GM12873 (cell line): ENCODE measurements around the gene MEGF10.

ENCODE experiments used
- CTCF ChIP-seq: IDR thresholded peaks from 2 replicates; pipeline ENCODE4 v1.5.1; 2012; ENCODE audit warnings: low read depth, mild to moderate bottlenecking, moderate library complexity, low read length, control low read depth; ENCODE audit not compliant: insufficient read depth; ENCODE audit errors: missing control alignments

MEGF10 gene

DNA sequence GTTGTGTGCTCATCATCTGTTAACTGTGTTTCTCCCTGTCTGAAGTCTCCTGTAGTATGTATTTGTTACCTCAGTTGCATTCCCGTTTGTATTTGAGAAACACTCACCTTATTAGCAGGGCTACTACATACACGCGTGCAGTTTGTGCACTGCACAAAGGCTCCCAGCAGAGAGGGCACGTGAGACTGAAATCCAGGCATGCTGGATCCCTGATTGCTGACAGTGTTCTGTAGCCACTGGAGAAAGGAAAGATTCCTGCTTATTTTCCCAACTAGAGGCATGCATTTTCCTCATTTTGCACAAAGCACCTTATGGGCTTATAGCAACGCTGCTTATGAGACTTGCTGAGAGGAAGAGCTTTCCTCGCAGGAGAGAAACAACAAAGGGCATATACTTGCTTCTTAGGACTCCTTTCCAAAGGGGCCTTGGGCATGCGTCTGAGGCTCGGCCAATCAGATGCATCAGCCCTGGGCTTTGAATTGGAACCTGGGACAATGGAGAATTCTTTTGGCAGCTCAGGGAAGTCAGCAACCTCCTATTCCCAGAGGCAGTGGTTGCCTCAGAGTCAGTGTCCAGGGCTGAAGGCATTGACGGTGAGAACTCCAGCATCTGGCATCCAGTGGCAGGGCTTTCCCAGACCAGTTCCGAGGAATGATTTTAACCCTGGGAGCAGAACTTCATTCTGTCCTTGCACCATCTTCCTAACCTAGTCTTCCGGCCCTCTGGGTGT is 9.9 kb upstream of the MEGF10 start:
- no peak for TF ChIP-seq CTCF

- no peak for TF ChIP-seq CTCF
Measured at GRCh38 chr5:127281609-127282008, 9.0 kb upstream of the MEGF10 start.

DNA sequence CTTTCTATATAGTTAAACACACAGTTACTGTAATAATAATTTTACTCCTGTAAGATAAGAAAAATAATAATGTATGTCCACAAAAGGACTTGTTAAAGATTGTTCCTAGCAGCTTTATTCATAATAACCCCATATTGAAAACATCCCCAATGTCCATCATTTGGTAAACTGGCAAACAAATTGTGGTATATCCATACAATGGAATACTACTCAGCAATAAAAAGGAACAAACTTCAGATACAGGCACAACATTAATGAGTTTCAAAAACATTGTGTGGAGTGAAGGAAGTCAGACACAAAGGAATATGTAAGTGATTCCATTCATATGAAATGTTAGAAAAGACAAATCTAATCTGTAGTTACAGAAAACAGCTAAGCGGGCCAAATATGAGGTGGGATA is 1.9 kb upstream of the MEGF10 start:
- TF ChIP-seq CTCF = no peak

- no peak for TF ChIP-seq CTCF
Measured at GRCh38 chr5:127290946-127291693, 524 bp downstream of the MEGF10 start.

- TF ChIP-seq CTCF = no peak
Measured at GRCh38 chr5:127292030-127292735, 1.6 kb downstream of the MEGF10 start.

DNA sequence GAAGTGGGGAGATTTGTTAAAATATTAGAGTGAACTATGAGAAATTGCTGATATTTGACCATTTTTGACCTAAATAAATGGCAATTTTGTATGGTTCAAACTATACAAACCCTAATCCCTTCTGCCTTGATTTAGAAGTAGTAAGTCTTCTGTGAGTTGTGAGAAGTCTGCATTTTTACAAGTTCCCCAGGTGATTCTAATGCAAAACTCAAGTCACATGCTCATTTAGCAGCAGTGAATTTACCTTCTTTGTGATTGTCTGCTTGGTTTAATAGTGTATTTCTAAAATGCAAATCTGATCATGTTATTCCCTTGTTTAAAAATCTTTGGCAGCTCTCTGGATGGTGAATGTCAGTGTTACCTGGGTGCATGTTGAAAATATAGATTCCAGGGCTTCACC is 2.8 kb downstream of the MEGF10 start:
- no peak for TF ChIP-seq CTCF

- no peak for TF ChIP-seq CTCF
Measured at GRCh38 chr5:127294829-127295228, 4.2 kb downstream of the MEGF10 start.
